Measurements from ENCODE around the gene VEZT.
A peak's percentile ranks its signal among the peaks of the same experiment; 100 is the strongest.
"Not testable (repeated sequence)": the region's sequence is repeated elsewhere in the genome, so short reads cannot be mapped to it uniquely, and the experiment has no call there.

The VEZT gene

GRCh38 chr12:95286713-95287112 is 69.1 kb downstream of the VEZT start:
- DNase-seq (ENCODE audit: low read depth, low spot score): no peak
- H3K4me3 ChIP-seq (ENCODE audit: low read length): no peak overlapping the region

GRCh38 chr12:95291501-95291900 is 73.9 kb downstream of the VEZT start:
- no peak overlapping the region for H3K4me3 ChIP-seq (ENCODE audit: low read length)
- no peak for DNase-seq (ENCODE audit: low read depth, low spot score)

- no peak overlapping the region for H3K4me3 ChIP-seq (ENCODE audit: low read length)
- no peak for DNase-seq (ENCODE audit: low read depth, low spot score)
These were observed 81.3 kb downstream of the VEZT start for GRCh38 chr12:95298916-95299315.

GRCh38 chr12:95300286-95300685 is 82.7 kb downstream of the VEZT start:
- no peak overlapping the region for H3K4me3 ChIP-seq (ENCODE audit: low read length)
- DNase-seq (ENCODE audit: low read depth, low spot score): peak; percentile 12

DNA sequence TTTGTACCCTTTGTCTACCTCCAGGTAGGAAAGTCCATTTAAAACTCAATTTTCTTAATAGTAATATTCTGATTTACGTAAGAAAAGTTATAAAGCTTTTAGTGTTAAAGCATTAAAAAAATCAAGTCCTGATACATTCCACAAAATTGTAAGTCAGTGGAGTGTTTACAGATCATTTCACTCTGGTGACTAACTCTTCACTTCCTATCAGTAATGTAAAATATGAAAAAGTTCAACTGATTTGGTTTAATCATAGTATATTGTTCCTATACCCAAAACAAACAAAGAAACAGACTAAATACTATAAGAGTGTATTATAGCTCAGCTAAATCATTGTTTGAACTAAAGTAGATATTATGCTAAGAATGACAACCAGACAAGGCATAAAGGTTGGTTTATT is 85.9 kb downstream of the VEZT start:
- DNase-seq (ENCODE audit: low read depth, low spot score): no peak
- no peak overlapping the region for H3K4me3 ChIP-seq (ENCODE audit: low read length)

GRCh38 chr12:95304673-95305198 is 87.1 kb downstream of the VEZT start:
- no peak overlapping the region for H3K4me3 ChIP-seq (ENCODE audit: low read length)

GRCh38 chr12:95312656-95313055 is 95.0 kb downstream of the VEZT start:
- no peak overlapping the region for H3K4me3 ChIP-seq (ENCODE audit: low read length)
- DNase-seq (ENCODE audit: low read depth, low spot score): no peak

More at GRCh38 chr12:95304673-95305198, 87.1 kb downstream of the VEZT start:
- DNase-seq (ENCODE audit: low read depth, low spot score): no peak

GRCh38 chr12:95314756-95315155 is 97.1 kb downstream of the VEZT start:
- not testable (repeated sequence) for DNase-seq (ENCODE audit: low read depth, low spot score); H3K4me3 ChIP-seq (ENCODE audit: low read length)

- H3K4me3 ChIP-seq (ENCODE audit: low read length): no peak overlapping the region
- DNase-seq (ENCODE audit: low read depth, low spot score): no peak
These were observed 99.2 kb downstream of the VEZT start for GRCh38 chr12:95316798-95317197.

DNA sequence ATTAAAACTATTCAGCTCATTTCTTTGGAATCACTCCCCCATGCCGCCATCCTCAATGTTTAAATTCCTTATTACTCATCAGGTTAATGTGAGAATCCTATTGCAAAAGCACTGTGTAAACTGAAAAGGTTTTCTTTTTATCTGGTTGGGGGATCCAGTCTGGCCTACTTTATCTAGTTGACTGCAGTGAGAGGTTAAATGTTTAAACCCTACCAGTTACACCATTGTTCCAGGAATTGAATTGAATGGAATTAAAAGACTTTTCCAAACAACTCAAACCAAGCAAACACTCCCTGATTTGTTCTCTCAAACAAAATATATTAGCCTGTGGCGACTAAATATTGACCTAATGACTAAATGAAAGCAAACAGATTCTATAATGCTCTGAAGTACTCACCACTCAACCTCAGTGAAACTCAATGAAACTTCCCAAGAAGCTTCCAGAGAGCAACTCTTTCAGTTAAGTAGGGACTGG is 100.5 kb downstream of the VEZT start:
- no peak for DNase-seq (ENCODE audit: low read depth, low spot score)
- H3K4me3 ChIP-seq (ENCODE audit: low read length): no peak overlapping the region

DNA sequence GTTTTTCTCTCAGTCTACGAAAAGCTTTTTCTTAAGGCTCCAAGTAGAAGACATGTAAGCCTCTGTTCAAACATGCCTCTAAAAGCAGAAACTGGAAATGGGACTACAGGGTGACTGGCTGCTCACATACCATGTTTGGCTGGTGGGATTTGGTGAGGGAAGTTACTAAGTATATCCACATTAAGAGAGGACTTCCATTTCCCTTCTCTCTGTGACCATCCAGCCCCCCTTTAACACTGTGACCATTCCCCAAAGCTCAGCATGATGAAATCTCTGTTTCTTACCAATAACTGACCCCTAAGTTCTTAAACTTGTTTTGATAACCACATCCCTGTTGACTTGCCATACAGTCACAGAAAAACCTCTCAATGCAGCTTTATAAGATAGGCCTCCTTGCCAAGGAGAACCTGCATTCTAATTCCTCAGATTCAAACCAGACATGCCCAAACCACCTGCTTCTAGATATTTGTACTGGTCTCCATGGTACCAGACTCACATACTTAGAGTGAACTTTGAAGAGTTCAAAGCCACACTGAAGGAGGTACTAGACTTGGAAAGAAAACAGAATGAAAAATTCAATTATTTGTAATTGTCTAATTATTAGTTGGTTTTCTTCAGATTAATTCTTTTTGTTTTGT is 102.2 kb downstream of the VEZT start:
- H3K4me3 ChIP-seq (ENCODE audit: low read length): no peak overlapping the region
- DNase-seq (ENCODE audit: low read depth, low spot score): no peak

DNA sequence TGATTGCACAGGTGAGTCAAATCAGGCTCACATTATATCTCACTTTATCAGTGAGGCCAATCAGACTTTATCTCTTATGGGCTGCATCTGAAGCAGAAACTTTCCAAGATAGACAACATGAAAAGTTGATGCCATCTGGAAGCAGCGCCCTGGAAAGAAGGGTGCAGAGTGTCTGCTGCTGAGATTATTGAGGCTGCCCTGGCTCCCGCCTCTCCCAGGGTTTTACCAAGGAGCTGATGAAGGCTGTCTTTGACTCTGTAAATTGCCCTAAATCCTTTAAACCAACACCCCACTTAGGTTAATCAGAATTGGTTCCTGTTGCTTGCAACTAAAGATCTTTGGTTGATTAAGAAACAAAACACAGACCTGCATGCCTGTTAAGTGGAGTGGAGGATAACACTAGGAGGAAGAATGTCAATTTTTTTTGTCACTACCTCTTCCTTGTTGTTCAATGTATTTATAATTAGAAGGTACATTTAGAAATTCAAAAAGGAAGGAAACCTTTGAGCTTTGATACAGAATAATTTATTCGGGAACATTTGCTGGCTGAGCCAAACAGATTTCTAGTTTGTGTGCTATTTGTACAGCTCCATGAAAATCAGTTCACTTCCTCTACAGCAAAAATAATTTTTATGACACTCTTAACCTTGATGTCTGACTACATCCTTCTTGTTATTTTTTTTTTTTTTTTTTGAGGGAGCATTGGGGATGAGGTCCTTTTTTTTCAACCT is 104.1 kb downstream of the VEZT start:
- no peak for DNase-seq (ENCODE audit: low read depth, low spot score)
- no peak overlapping the region for H3K4me3 ChIP-seq (ENCODE audit: low read length)

GRCh38 chr12:95322326-95322725 is 104.7 kb downstream of the VEZT start:
- DNase-seq (ENCODE audit: low read depth, low spot score): no peak
- no peak overlapping the region for H3K4me3 ChIP-seq (ENCODE audit: low read length)

DNA sequence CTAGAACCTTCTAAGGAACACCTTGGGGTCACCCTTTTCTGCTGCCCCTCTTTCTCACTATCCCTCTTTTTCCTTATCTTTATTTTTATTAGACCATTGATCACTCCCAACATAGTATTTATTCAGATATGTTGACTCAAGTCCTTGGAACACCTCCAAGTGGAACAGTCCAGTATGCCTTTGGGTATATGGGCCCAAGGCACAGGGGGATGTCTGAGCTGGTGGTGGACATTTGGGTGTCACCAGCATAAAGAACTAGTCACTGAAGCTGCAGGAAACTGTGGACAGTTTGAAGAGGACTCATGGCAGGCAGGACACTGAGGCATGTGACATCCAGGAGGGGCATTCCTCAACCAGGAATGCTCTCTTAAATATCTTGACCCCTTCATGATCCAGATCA is 105.6 kb downstream of the VEZT start:
- DNase-seq (ENCODE audit: low read depth, low spot score): no peak
- H3K4me3 ChIP-seq (ENCODE audit: low read length): no peak overlapping the region

DNA sequence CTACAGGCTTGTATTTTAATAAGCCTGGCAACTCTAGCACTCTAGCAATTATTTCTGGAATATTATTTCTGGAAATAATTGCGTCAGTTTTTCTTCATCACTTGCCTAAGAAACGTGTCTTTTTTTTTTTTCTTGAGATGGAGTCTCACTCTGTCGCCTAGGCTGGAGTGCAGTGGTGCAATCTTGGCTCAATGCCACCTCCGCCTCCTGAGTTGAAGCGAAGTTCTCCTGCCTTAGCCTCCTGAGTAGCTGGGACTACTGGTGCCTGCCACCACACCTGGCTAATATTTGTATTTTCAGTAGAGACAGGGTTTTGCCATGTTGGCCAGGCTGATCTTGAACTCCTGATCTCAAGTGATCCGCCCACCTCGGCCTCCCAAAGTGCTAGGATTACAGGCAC is 106.6 kb downstream of the VEZT start:
- not testable (repeated sequence) for DNase-seq (ENCODE audit: low read depth, low spot score)

DNA sequence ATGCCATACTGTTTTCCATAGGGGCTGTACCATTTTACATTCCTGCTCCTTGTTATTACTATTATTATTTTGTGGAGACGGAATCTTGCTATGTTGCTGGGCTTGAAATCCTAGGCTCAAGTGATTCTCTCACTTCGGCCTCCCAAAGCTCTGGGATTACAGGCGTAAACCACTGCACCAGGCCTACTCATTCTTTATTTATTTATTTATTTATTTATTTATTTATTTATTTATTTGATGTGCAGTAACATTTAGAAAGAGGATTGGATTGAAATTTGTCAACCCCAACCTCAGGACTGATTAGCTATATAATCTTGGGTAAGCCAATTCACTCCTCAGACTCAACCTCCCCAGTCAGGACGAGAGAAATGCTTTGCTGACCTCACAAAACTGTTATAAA is 107.9 kb downstream of the VEZT start:
- DNase-seq (ENCODE audit: low read depth, low spot score): no peak
- no peak overlapping the region for H3K4me3 ChIP-seq (ENCODE audit: low read length)

More for the DNA sequence above, 106.6 kb downstream of the VEZT start:
- H3K4me3 ChIP-seq (ENCODE audit: low read length): not testable (repeated sequence)

DNA sequence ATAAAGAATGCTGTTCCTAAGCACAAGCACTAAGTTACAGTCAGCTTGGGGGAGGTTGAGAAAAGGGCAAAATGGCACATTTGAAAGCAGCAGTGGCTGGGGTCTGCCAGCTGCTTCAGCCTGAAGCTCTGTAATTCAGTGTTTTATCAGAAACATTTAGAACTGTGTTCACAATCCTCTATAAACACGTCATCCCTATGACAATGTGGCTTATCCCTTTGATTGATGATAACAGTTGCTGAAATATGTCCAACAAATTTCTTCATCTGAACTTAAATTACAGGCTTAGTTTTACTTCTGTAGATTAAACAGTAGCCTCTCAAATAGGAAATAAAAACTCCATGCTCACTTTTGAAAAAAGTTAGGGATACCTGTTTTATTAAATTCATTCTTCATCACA is 108.8 kb downstream of the VEZT start:
- no peak overlapping the region for H3K4me3 ChIP-seq (ENCODE audit: low read length)
- no peak for DNase-seq (ENCODE audit: low read depth, low spot score)

- no peak for DNase-seq (ENCODE audit: low read depth, low spot score)
- H3K4me3 ChIP-seq (ENCODE audit: low read length): no peak overlapping the region
These were observed 109.2 kb downstream of the VEZT start for GRCh38 chr12:95326855-95327254.

DNA sequence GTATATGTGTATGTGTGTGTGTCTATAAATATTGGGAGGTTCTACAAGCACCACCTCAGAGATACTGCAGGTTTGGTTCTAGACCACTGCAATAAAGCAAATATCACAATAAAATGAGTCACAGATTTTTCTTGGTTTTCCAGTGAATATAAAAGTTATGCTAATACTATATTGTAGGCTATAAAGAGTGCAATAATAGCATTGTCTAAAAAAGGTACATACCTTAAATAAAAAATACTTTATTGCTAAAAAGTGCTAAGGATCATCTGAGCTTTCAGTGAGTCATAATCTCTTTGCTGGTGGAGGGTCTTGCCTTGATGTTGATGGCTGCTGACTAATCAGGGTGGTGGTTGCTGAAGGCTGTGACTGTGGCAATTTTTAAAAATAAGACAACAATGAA is 111.1 kb downstream of the VEZT start:
- DNase-seq (ENCODE audit: low read depth, low spot score): no peak
- H3K4me3 ChIP-seq (ENCODE audit: low read length): no peak overlapping the region

DNA sequence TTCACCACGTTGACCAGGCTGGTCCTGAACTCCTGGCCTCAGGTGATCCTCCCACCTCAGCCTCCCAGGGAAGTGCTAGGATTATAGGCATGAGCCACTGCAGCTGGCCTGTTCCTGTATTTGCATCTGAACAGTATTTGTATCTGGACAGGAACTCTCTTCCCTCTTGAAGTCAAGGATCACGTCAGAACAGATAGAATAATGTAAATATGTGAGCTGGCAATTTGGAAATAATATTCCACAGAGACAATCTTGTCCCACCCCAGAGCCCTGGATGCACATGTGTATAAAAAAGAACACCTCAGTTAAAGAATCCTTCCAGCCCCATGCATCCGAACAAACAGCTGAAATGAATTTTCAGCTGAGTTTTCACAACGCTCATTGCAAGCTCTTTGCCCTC is 118.3 kb downstream of the VEZT start:
- no peak overlapping the region for H3K4me3 ChIP-seq (ENCODE audit: low read length)
- no peak for DNase-seq (ENCODE audit: low read depth, low spot score)

All from Jurkat, Clone E6-1 (cell line).